OCI-LY3 (cell line): ENCODE data around the gene EHD3.

Experiments used
- H2AFZ ChIP-seq: fragments of 200-600, 300-600 bp; shearing (Covaris generic); 2 replicates; pipeline ENCODE4 v1.6.0; 2014; ENCODE audit warnings: antibody characterized with exemption, low read depth, low read length
- H3K27ac ChIP-seq: fragments of 200-600, 300-600 bp; sonication (generic); 2 replicates; pipeline ENCODE4 v1.5.1; 2014; ENCODE audit warnings: mild to moderate bottlenecking, low read length, moderate library complexity, mixed read lengths
- H3K27me3 ChIP-seq: fragments of 200-600, 300-600 bp; sonication (generic); 2 replicates; pipeline ENCODE4 v1.6.1; 2014; ENCODE audit warnings: low read depth, low read length, mixed read lengths
- H3K36me3 ChIP-seq: fragments of 200-600, 300-600 bp; sonication (generic); replicated peaks from 2 replicates; pipeline ENCODE3; 2014; ENCODE audit warnings: low read depth, low read length, mixed read lengths
- H3K4me1 ChIP-seq: fragments of 300-600, 200-600 bp; sonication (generic); 2 replicates; pipeline ENCODE4 v1.6.1; 2014; ENCODE audit warnings: low read length, mixed read lengths
- H3K4me2 ChIP-seq: fragments of 200-600, 300-600 bp; sonication (generic); 2 replicates; pipeline ENCODE4 v1.6.1; 2014; ENCODE audit warnings: low read length, mixed read lengths
- H3K4me3 ChIP-seq: fragments of 300-600, 200-600 bp; sonication (generic); 2 replicates; pipeline ENCODE4 v1.5.1; 2014; ENCODE audit warnings: antibody characterized with exemption, mild to moderate bottlenecking, low read length, moderate library complexity
- H3K79me2 ChIP-seq: fragments of 300-600, 200-600 bp; shearing (Covaris generic); 2 replicates; pipeline ENCODE4 v1.6.1; 2014; ENCODE audit warnings: mild to moderate bottlenecking, low read length, mixed read lengths
- H3K9ac ChIP-seq: fragments of 300-600, 200-600 bp; shearing (Covaris generic); 2 replicates; pipeline ENCODE4 v1.6.0; 2014; ENCODE audit warnings: mild to moderate bottlenecking, low read length, moderate library complexity
- H3K9me3 ChIP-seq: fragments of 200-600, 300-600 bp; shearing (Covaris generic); 2 replicates; pipeline ENCODE4 v1.6.1; 2014; ENCODE audit warnings: low read length, mixed read lengths; ENCODE audit not compliant: insufficient read depth
- H4K20me1 ChIP-seq: fragments of 200-600, 300-600 bp; sonication (generic); 2 replicates; pipeline ENCODE4 v1.6.1; 2016; ENCODE audit warnings: low read length, mixed read lengths; ENCODE audit not compliant: insufficient read depth
- CTCF ChIP-seq: fragments of 200-600, 300-600 bp; sonication (generic); IDR thresholded peaks from 2 replicates; pipeline ENCODE4 v1.5.1; 2014; ENCODE audit warnings: antibody characterized with exemption, low read length, low read depth
- EZH2phosphoT487 ChIP-seq: fragments of 200-600 bp; shearing (Covaris generic); IDR thresholded peaks from 2 replicates; pipeline ENCODE4 v1.6.1; 2018; ENCODE audit warnings: antibody characterized with exemption, mixed run types, low read depth

The EHD3 gene

GRCh38 chr2:31237348-31238017, 3.5 kb downstream of the EHD3 start:
- H3K4me2 ChIP-seq = no peak overlapping the region
- no peak overlapping the region for H3K4me3 ChIP-seq
- H4K20me1 ChIP-seq = no peaks in the 10 kb centered on the region
- no peak overlapping the region for H3K27ac ChIP-seq
- no peak overlapping the region for H2AFZ ChIP-seq
- H3K36me3 ChIP-seq = no peaks in the 10 kb centered on the region
- H3K27me3 ChIP-seq = no peaks in the 10 kb centered on the region
- H3K9ac ChIP-seq = no peak overlapping the region
- TF ChIP-seq EZH2phosphoT487 (no peak), CTCF (no peak)
- peaks cover 43% of the 10 kb centered on the region for H3K4me1 ChIP-seq
- H3K9me3 ChIP-seq = no peaks in the 10 kb centered on the region
- peaks cover 6% of the 10 kb centered on the region; the same call in 1 of the 2 replicates for H3K79me2 ChIP-seq

- Histone ChIP-seq H3K4me2 (no peak overlapping the region), H3K4me1 (peaks cover 36% of the 10 kb centered on the region), H2AFZ (no peak overlapping the region), H4K20me1 (no peaks in the 10 kb centered on the region), H3K27me3 (no peaks in the 10 kb centered on the region), H3K4me3 (no peak overlapping the region), H3K9ac (no peak overlapping the region), H3K36me3 (no peaks in the 10 kb centered on the region), H3K27ac (no peak overlapping the region), H3K79me2 (peaks cover 6% of the 10 kb centered on the region; the same call in 1 of the 2 replicates), H3K9me3 (no peaks in the 10 kb centered on the region)
- TF ChIP-seq CTCF = no peak
- no peak for TF ChIP-seq EZH2phosphoT487
Measured at GRCh38 chr2:31238126-31238905, 4.4 kb downstream of the EHD3 start.

- Histone ChIP-seq H3K27ac (no peak overlapping the region), H3K4me2 (no peak overlapping the region), H3K4me1 (peaks cover 33% of the 10 kb centered on the region), H2AFZ (no peak overlapping the region), H3K27me3 (no peaks in the 10 kb centered on the region), H3K4me3 (no peak overlapping the region), H3K79me2 (peaks cover 6% of the 10 kb centered on the region; the same call in 1 of the 2 replicates), H3K9me3 (no peaks in the 10 kb centered on the region), H4K20me1 (no peaks in the 10 kb centered on the region), H3K9ac (no peak overlapping the region), H3K36me3 (no peaks in the 10 kb centered on the region)
- TF ChIP-seq CTCF = no peak
- TF ChIP-seq EZH2phosphoT487 = no peak
Measured at GRCh38 chr2:31238906-31239592, 5.1 kb downstream of the EHD3 start.

GRCh38 chr2:31239593-31240177, 5.7 kb downstream of the EHD3 start:
- H3K4me3 ChIP-seq = no peak overlapping the region
- no peaks in the 10 kb centered on the region for H3K27me3 ChIP-seq
- H3K79me2 ChIP-seq = peaks cover 5% of the 10 kb centered on the region; the same call in 1 of the 2 replicates
- peaks cover 5% of the 10 kb centered on the region for H3K36me3 ChIP-seq
- H3K27ac ChIP-seq = no peak overlapping the region
- TF ChIP-seq EZH2phosphoT487 = no peak
- no peak for TF ChIP-seq CTCF
- H3K4me2 ChIP-seq = no peak overlapping the region
- H3K9ac ChIP-seq = no peak overlapping the region
- no peaks in the 10 kb centered on the region for H4K20me1 ChIP-seq
- H3K9me3 ChIP-seq = no peaks in the 10 kb centered on the region
- no peak overlapping the region for H2AFZ ChIP-seq
- H3K4me1 ChIP-seq = peaks cover 31% of the 10 kb centered on the region
